GM19043 (cell line): ENCODE data around the gene ETS1.

ENCODE experiments used
- ATAC-seq: cut with Tn5 transposase; IDR thresholded peaks from one replicate; pipeline ENCODE4 v1.9.1; 2021; ENCODE audit warnings: low read depth; ENCODE audit not compliant: unreplicated experiment

ETS1 gene

GRCh38 chr11:128548649-128549255, 38.6 kb downstream of the ETS1 start:
- no peak for ATAC-seq

GRCh38 chr11:128547946-128548648, 39.3 kb downstream of the ETS1 start:
- no peak for ATAC-seq

- ATAC-seq, result no peak
Measured at GRCh38 chr11:128546916-128547315, 40.4 kb downstream of the ETS1 start.

- ATAC-seq, result no peak
Measured at GRCh38 chr11:128544471-128545051, 42.8 kb downstream of the ETS1 start.

- no peak for ATAC-seq
Measured at GRCh38 chr11:128540469-128540868, 46.9 kb downstream of the ETS1 start.

- ATAC-seq, result no peak
Measured at GRCh38 chr11:128536506-128536905, 50.9 kb downstream of the ETS1 start.

- no peak for ATAC-seq
Measured at GRCh38 chr11:128535468-128536457, 51.6 kb downstream of the ETS1 start.

GRCh38 chr11:128533472-128533871, 53.9 kb downstream of the ETS1 start:
- no peak for ATAC-seq

GRCh38 chr11:128532572-128533091, 54.7 kb downstream of the ETS1 start:
- ATAC-seq, result no peak

- no peak for ATAC-seq
Measured at GRCh38 chr11:128532016-128532571, 55.3 kb downstream of the ETS1 start.

- ATAC-seq, result no peak
Measured at GRCh38 chr11:128531588-128531987, 55.8 kb downstream of the ETS1 start.

- no peak for ATAC-seq
Measured at GRCh38 chr11:128530118-128531074, 57.0 kb downstream of the ETS1 start.

- no peak for ATAC-seq
Measured at GRCh38 chr11:128528294-128528693, 59.1 kb downstream of the ETS1 start.

- no peak for ATAC-seq
Measured at GRCh38 chr11:128527046-128527445, 60.3 kb downstream of the ETS1 start.

GRCh38 chr11:128525411-128526243, 61.7 kb downstream of the ETS1 start:
- ATAC-seq, result no peak

- ATAC-seq, result no peak
Measured at GRCh38 chr11:128524172-128524571, 63.2 kb downstream of the ETS1 start.

- ATAC-seq, result no peak
Measured at GRCh38 chr11:128523641-128524040, 63.7 kb downstream of the ETS1 start.

- ATAC-seq, result no peak
Measured at GRCh38 chr11:128522943-128523518, 64.3 kb downstream of the ETS1 start.
